HPDE6-E6E7 (cell line): Measurements from ENCODE around the gene OSM.
"Not testable (repeated sequence)": the region's sequence is repeated elsewhere in the genome, so short reads cannot be mapped to it uniquely, and the experiment has no call there.

Experiments used
- DNase-seq: peaks from one replicate; pipeline ENCODE4 v3.0.0; 2011; ENCODE audit warnings: missing footprints; ENCODE audit errors: extremely low spot score

The OSM gene

DNA sequence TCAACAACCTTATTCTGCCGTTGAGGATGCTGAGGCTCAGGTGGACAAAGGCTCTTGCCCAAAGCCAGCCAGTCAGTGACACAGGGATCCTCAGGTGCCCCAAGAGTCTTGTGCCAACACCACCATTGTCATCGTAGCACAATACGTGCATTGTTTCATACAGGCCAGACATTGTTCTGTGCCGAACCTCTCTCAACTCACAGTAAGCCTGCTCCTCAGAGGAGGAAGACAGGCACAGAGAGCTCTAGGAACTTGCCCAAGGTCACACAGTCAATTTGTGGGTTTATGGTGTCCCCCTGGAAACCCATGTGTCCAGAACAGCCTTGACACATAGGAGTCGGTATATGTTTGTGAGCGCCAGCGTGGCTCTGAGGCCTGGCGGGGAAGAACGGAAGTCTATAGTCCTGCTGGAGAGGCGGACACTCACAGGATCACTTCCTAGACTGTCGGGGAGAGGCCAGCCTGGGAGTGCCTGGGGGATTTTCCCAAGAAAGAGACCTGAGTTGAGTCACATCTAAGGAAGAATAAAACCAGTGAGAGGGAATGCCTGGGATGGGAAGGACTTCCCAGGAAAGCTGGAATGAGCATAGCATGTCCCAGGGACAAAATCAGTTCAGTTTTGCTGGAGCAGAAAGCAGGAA lies 40.3 kb downstream of the OSM start:
- no peak for DNase-seq

DNA sequence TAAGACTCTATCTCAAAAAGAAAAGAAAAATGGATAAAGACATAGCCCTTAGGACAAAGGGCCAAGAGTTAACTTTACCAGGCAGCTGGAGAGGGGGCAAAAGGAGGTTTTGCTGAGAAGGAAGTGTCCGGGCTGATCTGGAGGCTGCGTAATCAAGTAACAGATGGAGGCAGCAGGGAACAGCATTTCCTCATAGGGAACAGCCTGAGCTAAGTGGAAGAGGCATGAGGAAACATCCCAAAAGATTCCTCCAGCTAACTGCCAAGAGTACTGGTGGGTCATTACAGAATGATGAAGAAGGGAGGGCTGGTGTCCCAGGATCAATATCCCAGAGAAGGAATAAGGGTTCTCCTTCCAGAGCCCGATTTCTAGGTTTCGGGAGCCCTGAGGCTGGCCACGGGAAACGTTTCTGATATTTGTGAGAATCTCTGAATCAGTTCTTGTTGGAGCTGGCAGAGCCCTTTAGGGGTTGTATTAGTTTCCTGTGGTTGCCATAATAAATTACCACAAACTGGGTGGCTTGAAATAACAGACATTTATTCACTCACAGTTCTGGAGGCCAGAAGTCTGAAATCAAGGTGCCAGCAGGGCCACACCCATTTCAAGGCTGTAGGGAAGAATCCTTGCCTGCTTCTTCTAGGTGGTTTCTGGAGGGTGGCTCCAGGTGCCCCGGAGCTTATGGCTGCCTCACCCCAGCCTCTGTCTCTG lies 41.3 kb downstream of the OSM start:
- DNase-seq = no peak

DNA sequence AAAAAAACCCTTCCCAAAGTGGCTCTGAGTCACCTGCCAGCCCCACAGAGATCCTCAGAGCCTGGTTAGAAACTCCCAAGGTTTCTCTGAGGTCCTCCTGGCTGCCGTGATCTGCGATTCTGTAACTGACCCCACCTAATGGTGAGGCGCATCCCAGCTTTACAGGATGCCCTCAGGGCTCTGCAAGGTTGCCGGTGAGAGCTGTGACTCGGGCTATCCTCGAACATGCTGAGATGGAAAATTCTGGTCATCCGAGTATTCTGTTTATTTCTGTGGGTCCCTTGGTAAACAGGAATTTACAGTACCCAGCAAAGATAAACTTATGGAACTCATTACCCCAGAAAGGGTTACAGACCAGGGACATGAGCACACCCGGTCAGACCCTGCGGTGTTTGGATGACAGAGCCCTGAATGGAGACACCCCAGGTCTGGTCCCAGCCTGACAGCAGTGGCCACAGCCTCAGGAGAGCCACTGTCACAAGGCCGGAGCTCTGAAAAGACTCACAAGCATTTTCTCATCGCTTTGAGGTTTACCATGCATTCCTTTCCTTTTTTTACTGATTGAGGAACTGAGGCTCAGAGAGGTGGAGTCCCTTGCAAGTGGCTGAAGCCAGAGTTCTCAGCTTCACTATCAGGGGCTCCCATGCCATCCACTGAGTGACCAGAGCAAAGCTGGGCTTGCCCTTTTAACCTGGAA lies 42.3 kb downstream of the OSM start:
- DNase-seq = no peak

DNA sequence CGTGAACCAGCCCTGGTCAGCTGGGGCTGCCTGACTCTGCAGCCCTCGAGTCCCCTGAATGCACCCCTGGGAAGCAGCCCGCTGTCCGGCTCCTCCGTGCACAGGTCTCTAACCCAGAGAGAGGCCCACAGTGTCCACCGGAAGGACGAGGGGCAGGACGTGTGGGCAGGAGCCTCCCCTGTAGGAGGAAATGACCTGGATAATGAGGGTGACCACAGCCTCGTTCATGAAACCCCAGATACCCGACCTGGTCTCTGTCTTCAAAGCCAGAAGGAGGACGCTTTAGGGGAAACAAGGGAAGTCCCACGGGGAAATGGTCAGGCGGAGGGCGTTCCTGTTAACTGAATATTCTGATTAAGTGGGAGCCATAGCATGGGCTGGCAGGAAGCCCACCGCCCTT lies 43.3 kb downstream of the OSM start:
- no peak for DNase-seq

DNA sequence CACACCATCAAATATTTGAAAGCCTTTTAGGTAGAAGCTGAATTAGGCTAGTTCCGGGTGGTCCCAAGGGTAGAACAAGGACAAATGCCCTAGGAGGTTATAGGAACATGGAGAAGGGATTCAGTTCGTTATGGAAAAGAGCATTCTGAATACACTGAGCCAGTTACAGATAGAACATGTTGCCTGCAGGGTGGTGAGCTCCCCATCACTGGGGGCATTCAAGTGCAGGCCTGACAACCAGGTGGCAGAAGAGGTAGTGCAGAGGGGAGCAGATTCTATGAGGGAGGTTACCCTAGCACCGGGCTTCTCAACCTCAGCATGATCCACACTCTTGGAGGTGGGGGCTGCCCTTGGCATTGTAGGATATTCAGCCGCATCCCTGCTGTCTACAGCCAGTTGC lies 44.3 kb downstream of the OSM start:
- no peak for DNase-seq

DNA sequence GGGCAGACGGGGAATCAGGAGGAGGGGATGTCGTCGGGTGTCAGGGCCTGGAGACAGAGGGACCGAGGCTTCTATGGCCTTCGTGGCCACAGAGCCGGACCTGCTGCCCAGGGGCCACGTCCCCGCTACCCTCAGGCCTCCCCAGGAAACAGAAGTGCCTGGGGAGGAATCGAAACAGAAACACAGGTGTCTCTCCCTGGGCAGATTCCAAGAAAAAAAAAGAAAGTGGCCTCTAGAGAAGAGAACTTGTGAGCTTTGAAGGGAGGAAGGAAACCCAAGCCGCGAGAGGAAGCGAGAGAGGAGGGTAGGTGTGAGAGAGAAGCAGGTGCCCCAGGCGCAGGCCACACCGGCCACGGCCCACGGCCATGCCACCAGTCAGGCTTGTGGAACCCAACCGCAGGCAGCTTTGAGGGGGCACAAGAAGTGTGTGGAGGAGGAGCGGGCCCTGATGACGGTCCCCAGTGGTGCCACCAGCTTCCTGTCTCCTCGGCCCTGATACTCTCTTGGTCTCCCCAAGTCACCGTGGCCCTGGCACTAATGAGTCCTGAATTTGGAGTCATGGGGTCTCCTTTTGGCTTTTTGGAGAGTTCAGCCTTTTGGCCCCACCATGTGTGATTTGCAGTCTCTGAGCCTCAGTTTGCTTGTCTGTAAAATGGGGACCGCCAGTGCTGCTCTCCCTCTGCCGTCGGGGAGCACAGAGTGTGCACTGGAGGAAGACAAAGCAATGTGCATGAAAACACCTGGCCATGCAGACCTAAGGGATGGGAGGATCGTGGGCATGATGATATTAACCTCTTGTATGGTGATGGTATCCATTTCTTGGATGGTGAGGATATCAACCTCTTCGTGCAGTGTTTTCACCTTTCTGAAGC lies 45.3 kb downstream of the OSM start:
- no peak for DNase-seq

DNA sequence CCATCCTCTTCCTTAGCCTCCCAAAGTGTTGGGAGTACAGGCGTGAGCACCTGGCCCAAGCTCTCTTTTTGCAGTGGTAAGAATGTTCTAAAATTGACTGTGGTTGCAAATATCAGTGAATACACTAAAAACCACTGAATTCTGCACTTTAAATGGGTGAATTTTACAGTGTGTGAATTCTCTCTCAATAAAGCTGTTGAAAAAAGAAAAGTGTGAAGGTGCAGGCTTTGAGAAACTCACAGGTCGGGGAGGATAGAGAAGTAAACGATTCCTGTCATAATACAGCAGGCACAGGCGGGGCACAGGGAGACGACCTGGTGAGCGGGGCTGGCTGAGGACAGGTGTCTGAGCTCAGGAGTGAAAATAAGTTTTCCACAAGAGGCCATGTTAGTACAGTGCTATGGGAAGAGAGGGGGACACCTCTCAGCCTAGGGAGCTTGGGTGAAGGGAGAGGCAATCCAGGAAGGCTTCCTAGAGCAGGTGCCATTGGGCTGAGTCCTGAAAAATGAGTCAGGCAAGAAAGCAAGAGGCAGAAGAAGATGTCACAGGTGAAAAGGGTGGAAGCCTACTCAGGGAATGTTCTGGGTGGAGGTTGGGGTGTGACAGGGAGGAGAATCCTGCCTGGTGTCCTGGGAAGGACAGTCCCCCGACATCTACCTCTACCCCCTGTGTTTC lies 46.2 kb downstream of the OSM start:
- DNase-seq = no peak

DNA sequence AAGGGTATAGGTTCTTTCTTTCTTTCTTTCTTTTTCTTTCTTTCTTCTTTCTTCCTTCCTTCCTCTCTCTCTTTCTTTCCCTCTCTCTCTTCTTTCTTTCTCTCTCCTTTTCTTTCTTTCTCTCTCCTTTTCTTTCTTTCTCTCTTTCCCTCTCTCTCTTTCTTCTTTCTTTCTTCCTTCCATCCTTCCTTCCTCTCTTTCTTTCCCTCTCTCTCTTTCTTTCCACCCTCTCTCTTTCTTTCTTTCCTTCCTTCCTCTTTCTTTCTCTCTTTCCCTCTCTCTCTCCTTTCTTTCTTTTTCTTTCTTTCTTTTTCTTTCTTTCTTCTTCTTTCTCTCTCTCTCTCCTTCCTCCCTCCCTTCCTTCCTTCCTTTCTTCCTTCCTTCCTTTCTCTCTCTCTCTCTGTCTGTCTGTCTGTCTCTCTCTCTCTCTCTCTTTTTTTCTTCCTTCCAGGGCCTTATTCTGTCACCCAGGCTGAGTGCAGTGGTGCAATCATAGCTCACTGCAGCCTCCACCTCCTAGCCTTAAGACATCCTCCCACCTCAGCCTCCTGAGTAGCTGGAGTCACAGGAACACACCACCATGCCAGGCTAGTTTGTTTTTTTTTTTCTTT lies 46.9 kb downstream of the OSM start:
- no peak for DNase-seq

DNA sequence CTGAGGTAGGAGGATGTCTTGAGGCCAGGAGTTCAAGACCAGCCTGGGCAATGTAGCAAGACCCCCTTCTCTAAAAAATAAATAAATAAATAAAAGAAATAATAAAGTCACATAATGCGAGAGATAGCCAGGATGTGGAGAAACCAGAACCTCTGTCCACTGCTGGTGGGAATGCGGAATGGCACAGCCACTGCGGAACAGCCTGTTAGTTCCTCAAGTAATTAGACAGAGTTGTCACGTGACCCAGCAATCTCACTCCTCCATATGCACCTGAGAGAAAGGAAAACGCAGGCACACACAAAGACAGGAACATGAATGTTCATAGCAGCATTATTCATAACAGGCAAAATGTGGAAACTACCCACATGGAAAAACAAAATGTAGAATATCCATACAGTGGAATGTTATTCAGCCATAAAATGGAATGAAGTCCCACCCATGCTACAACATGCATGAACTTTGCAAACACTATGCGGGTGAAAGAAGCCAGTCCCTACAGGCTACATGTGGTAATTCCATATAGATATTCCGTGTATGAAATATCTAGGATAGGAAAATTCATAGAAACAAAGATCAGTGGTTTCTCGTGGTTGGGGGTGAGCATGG lies 47.5 kb downstream of the OSM start:
- no peak for DNase-seq

DNA sequence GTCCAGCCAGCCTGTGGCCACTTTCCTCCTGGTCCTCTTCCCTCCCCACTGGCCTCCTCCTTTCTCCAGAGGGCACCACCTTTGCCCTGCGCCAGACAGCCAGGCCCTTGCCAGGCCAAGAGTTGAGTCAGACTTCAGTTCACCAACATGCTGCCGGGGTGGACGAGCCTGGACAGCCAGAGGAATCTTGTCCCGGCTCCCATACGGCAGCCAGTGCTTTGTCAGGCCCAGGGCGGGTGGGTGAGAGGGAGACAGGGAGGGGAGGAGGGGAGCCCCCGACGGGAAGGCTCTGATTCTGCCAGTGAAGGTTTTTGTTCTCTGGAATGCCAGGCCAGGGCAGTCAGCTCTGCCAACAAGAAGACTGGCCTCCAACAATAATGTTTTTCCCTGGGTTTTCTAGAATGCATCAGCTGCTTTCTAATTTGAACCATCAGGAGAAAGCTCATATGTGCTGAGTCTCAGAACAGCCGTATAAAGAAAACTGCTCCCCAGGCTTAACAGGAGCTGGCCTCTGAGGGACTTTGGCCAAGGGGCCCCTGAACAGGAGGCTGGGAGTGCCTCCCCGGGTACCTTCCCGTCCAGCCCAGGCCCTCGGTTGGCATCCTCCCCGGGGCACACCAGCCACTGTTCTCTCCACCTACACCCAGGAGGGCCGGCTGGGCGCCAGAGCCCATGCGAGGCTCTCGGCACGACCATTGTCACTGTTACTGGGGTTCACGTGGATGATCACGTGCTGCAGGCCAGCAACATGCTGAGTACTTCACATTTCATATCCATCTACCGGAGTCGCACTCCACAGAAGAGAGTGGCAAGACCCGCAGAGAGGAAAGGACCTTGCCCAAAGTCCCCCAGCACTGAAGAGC lies 48.7 kb downstream of the OSM start:
- no peak for DNase-seq

DNA sequence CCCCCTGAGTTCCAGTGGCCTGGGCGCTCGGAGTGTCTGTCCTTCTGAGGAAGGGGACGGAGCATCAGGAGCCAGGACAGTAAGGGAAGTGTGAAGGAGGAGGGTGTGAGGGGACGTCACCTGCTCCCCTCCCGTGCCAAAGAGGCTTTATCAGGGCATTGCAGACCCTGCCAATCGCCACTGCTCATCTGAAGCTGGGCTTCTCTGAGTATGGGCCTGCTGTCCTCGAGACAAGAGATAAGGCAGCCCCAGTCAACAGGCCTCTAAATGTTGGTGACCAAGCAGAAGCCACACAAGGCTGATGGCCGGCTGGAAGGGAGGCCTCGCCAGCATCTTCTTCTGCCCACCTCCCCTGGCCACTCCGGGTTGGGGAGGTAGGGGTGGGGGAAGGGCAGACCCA lies 49.9 kb downstream of the OSM start:
- no peak for DNase-seq

DNA sequence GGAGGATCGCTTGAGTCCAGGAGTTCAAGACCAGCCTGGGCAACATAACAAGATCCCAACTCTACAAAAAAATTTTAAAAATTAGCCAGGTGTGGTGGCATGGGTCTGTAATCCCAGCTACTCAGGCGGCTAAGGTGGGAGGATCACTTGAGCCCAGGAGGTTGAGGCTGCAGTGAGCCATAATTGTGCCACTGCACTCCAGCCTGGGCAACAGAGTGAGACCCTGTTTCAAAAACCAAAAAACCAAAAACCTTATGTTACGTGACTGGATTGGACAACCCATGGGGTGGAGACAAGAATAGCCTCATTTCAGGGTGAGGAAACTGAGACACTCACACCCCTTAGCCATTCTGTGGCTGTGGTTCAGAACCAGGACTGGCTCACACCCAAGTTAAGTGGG lies 50.4 kb downstream of the OSM start:
- not testable (repeated sequence) for DNase-seq

DNA sequence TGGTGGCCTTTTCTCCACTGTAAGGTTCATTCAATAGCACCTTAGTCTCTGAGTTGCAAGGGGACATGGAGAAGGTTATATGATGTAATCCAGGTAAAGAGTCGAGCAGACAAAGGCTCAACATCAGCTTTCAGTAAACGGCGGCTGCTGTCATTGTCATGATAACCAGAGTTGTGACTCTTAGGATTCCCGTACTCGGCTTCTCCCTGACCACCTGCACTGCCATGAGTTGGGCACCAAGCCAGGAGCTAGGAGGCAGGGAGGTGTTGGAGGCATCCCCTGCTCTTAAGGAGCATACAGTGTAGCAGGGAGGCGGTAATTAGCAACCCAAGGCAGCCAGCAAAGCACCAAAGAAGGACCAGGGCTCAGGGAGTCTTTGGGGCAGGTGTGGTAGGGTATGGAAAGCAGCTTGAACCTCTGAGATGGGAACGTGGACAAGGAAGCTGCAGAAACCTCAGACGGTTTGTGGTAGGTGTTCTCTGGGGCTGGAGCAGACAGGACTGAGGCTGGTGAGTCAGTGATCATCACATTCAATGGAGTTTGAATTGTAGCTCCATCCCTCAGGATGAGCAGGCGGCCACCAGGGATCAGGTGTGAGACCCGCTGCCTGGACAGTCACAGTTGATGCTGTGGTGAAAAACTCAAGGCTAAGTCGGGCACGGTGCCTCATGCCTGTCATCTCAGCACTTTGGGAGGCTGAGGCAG lies 51.8 kb downstream of the OSM start:
- no peak for DNase-seq

DNA sequence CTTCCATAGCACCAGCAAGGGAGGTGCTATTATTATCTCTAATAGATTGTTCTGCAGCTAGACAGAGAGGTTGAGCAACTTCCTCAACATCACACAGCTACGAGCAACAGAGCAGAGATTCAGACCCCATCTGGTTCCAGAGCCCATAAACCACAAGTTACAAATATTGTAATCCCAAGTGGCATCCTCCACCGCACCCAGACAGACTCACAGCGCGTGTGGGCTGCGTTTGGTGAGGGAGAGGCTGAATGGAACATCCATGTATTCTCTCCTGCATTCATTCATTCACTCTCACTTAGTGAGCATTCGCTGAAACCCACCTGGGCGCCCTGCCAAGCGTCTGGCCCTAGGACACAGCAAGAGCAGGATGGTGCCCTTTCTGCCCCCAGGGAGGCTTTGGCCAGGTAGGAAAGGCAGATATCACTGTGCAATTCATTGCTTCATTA lies 53.6 kb downstream of the OSM start:
- no peak for DNase-seq
